DOHH2 (cell line): ENCODE measurements around the gene EXOSC7.

Source experiments
- H3F3A ChIP-seq: fragments of 200-600 bp; sonication (generic), shearing (Covaris generic); 2 replicates; pipeline ENCODE4 v1.6.0; 2016; ENCODE audit warnings: antibody characterized with exemption, mild to moderate bottlenecking; ENCODE audit not compliant: control insufficient read depth, insufficient read depth
- H3K27ac ChIP-seq: fragments of 200-600 bp; sonication (generic); 2 replicates; pipeline ENCODE4 v1.5.1; 2014; ENCODE audit warnings: low read depth, mild to moderate bottlenecking, low read length, moderate library complexity
- H3K27me3 ChIP-seq: fragments of 200-600 bp; sonication (generic); 2 replicates; pipeline ENCODE4 v1.6.1; 2014; ENCODE audit warnings: mild to moderate bottlenecking, low read length, mixed read lengths; ENCODE audit not compliant: control insufficient read depth
- H3K36me3 ChIP-seq: fragments of 200-600 bp; sonication (generic); 2 replicates; pipeline ENCODE4 v1.6.1; 2014; ENCODE audit warnings: mild to moderate bottlenecking, low read length, moderate library complexity, mixed read lengths; ENCODE audit not compliant: control insufficient read depth
- H3K4me1 ChIP-seq: fragments of 200-600 bp; sonication (generic); 2 replicates; pipeline ENCODE4 v1.6.1; 2014; ENCODE audit warnings: mild to moderate bottlenecking, low read length, mixed read lengths; ENCODE audit not compliant: control insufficient read depth
- H3K4me2 ChIP-seq: fragments of 200-600 bp; sonication (generic); 2 replicates; pipeline ENCODE4 v1.6.0; 2014; ENCODE audit warnings: mild to moderate bottlenecking, low read length, moderate library complexity
- H3K4me3 ChIP-seq: fragments of 200-600 bp; sonication (generic); 2 replicates; pipeline ENCODE4 v1.5.1; 2014; ENCODE audit warnings: mild to moderate bottlenecking, low read length, mixed read lengths
- H3K79me2 ChIP-seq: fragments of 200-600 bp; sonication (generic); 2 replicates; pipeline ENCODE4 v1.6.1; 2014; ENCODE audit warnings: mild to moderate bottlenecking, low read length, mixed read lengths; ENCODE audit not compliant: control insufficient read depth
- H3K9me2 ChIP-seq: fragments of 200-600 bp; sonication (generic); replicated peaks from 2 replicates; pipeline ENCODE4 v1.6.1; 2014; ENCODE audit warnings: mild to moderate bottlenecking, low read length, mixed read lengths; ENCODE audit not compliant: control insufficient read depth
- H3K9me3 ChIP-seq: fragments of 200-600 bp; sonication (generic); 2 replicates; pipeline ENCODE4 v1.6.1; 2014; ENCODE audit warnings: antibody characterized with exemption, low read length, mixed read lengths; ENCODE audit not compliant: control insufficient read depth, insufficient read depth
- H4K20me1 ChIP-seq: fragments of 200-600 bp; sonication (generic); 2 replicates; pipeline ENCODE4 v1.6.0; 2014; ENCODE audit warnings: low read depth, mild to moderate bottlenecking, antibody characterized with exemption, low read length, moderate library complexity; ENCODE audit not compliant: control insufficient read depth, insufficient read depth
- CTCF ChIP-seq: fragments of 200-600 bp; sonication (generic); IDR thresholded peaks from one replicate; pipeline ENCODE4 v1.5.1; 2014; ENCODE audit warnings: antibody characterized with exemption, mild to moderate bottlenecking, low read depth, low read length; ENCODE audit not compliant: poor library complexity, severe bottlenecking
- EZH2phosphoT487 ChIP-seq: fragments of 200-600 bp; sonication (generic); IDR thresholded peaks from 2 replicates; pipeline ENCODE4 v1.6.1; 2017; ENCODE audit warnings: borderline replicate concordance, mild to moderate bottlenecking, antibody characterized with exemption, low read length, moderate library complexity, mixed read lengths

EXOSC7 gene

GRCh38 chr3:45057557-45057956 is 81.5 kb downstream of the EXOSC7 start:
- Histone ChIP-seq H3K36me3 (no peaks in the 10 kb centered on the region), H3K9me2 (no peaks in the 10 kb centered on the region), H3K4me2 (no peak overlapping the region), H3K4me3 (no peak overlapping the region), H3K4me1 (no peaks in the 10 kb centered on the region), H4K20me1 (no peaks in the 10 kb centered on the region), H3F3A (no peaks in the 10 kb centered on the region), H3K9me3 (no peaks in the 10 kb centered on the region), H3K79me2 (no peaks in the 10 kb centered on the region), H3K27me3 (peaks cover 5% of the 10 kb centered on the region), H3K27ac (no peak overlapping the region)
- TF ChIP-seq EZH2phosphoT487 = no peak
- no peak for TF ChIP-seq CTCF

GRCh38 chr3:45059132-45059531 is 83.1 kb downstream of the EXOSC7 start:
- TF ChIP-seq EZH2phosphoT487 = no peak
- no peak for TF ChIP-seq CTCF
- Histone ChIP-seq H3K4me1 (no peaks in the 10 kb centered on the region), H3K36me3 (no peaks in the 10 kb centered on the region), H3F3A (no peaks in the 10 kb centered on the region), H3K4me3 (no peak overlapping the region), H4K20me1 (no peaks in the 10 kb centered on the region), H3K9me2 (no peaks in the 10 kb centered on the region), H3K4me2 (no peak overlapping the region), H3K79me2 (no peaks in the 10 kb centered on the region), H3K27me3 (peaks cover 2% of the 10 kb centered on the region; the same call in 1 of the 2 replicates), H3K27ac (no peak overlapping the region), H3K9me3 (no peaks in the 10 kb centered on the region)

GRCh38 chr3:45060165-45060892 is 84.3 kb downstream of the EXOSC7 start:
- no peaks in the 10 kb centered on the region for H3F3A ChIP-seq
- no peaks in the 10 kb centered on the region for H3K9me2 ChIP-seq
- no peaks in the 10 kb centered on the region for H3K9me3 ChIP-seq
- H3K79me2 ChIP-seq = no peaks in the 10 kb centered on the region
- H4K20me1 ChIP-seq = no peaks in the 10 kb centered on the region
- no peak overlapping the region for H3K27ac ChIP-seq
- no peaks in the 10 kb centered on the region for H3K36me3 ChIP-seq
- no peak overlapping the region for H3K4me2 ChIP-seq
- TF ChIP-seq EZH2phosphoT487 (no peak), CTCF (no peak)
- no peaks in the 10 kb centered on the region for H3K4me1 ChIP-seq
- H3K27me3 ChIP-seq = peaks cover 2% of the 10 kb centered on the region; the same call in 1 of the 2 replicates
- H3K4me3 ChIP-seq = no peak overlapping the region
